HG03280 (cell line): Measurements from ENCODE around the gene OR8D2.
"Not testable (repeated sequence)": the region's sequence is repeated elsewhere in the genome, so short reads cannot be mapped to it uniquely, and the experiment has no call there.

Source experiments
- ATAC-seq: cut with Tn5 transposase; IDR thresholded peaks from one replicate; pipeline ENCODE4 v1.9.1; 2021; ENCODE audit warnings: mild to moderate bottlenecking, moderate library complexity; ENCODE audit not compliant: unreplicated experiment

OR8D2 gene

DNA sequence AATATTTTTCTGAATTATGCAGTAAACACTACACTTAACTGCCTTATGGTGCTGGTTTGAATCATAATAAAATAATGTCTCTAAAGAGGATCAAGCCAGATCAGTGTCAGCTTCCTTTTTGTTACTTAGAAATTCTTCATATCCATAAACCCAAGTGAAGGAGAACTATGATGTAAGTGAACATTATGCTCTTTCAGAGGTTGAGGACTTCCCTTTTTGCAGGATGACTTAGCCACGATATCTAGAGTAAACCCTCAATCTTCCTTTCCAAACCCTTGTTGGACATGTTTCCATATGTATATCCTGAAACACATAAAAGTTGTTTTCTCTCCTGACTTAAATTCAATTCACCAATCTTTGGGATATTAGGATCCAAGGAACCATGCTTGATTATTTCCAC, 25.3 kb downstream of the OR8D2 start:
- no peak for ATAC-seq

DNA sequence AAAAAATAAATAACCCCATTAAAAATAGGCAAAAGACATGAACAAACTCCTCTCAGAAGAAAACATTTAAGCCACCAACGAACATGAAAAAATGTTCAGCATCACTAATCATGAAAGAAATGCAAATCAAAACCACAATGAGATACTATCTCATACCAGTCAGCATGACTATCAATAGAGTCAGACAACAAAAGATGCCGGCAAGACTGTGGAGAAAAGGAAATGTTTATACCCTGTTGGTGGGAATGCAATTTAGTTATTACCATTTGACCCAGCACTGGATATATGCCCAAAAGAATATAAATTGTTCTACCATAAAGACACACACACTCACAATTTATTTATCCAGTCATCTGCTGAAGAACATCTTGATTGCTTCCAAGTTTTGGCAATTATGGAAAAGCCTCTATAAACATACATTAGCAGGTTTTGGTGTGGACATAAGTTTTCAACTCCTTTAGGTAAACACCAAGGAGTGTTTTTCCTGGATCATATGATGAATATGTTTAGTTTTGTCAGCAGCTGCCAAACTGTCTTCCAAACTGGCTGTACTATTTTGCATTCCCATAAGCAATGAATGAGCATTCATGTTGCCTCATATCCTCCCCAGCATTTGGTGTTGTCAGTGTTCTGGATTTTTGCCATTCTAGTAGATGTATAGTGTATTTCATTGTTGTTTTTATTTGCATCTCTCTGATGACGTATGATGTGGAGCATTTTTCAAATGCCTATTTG, 34.2 kb downstream of the OR8D2 start:
- ATAC-seq, result no peak

DNA sequence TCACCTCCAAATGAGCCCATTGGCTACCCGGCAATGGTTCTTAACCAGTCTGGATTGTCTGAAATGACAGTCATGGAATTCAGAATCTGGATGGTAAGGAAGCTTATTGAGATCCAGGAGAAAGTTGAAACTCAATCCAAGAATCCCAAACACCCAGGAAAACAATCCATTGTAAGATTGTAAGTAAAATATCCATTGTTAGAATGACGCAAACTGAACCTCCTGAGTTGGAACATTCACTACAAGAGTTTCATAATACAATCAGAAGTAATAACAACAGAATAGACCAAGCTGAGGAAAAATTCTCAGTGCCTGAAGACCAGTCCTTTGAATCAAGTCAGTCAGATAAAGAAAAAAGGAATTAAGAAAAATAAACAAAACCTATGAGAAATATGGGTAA, 41.7 kb downstream of the OR8D2 start:
- no peak for ATAC-seq

DNA sequence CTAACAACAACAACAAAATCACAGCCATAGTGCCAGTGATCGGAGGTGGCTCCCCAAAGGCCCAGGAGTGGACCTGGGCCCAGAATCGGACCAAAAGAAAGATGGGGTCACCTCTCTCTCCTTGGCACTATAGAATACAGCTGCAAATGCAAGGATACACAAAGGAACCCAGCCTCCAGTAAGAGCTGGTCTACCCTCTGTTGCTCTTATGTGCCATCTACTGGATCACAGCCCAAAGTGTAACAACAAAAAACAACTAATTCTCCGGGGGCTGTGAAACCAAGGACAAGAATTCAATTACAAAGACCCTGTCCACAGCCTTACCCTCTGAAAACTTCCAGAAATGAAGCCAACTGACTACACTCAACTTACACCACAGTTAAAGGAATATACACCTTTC, 42.2 kb downstream of the OR8D2 start:
- no peak for ATAC-seq

DNA sequence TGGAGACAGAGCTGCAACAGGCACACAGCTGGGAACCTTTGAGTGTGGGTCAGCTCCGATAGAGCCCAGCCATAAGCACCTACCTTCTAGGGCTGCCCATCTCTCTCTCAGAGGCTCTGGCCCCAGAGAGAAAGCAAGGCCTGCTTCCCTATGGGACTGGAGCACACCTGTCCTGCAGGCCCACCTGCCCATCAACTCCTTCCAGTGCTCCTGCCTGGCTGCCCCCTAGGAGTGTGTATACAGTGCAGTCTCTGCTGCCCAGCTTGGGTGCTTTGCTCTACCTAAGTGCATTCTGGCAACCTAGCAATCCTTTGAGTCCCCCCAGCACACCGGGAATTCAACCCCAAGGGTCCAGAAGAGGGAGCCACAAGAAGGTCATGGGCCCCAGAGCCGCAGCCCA, 42.8 kb downstream of the OR8D2 start:
- no peak for ATAC-seq

DNA sequence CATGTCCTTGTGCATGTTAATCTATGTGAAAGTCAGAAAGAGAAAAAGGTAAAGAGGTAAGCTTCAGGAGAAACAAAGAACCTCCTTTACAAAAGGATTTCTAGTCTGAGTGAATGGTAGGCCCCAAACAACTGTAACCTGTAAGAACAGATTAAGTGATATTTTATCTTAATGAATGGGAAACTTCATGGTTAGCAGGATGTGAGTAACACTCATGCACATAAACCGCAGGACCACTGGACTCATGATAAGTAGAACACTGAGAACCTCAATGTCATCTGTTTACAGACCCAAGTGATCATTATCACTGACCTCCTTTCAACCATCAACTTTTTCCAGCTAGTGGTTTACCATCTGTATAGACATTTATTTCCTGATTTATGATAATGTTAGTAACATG, 43.9 kb downstream of the OR8D2 start:
- no peak for ATAC-seq

DNA sequence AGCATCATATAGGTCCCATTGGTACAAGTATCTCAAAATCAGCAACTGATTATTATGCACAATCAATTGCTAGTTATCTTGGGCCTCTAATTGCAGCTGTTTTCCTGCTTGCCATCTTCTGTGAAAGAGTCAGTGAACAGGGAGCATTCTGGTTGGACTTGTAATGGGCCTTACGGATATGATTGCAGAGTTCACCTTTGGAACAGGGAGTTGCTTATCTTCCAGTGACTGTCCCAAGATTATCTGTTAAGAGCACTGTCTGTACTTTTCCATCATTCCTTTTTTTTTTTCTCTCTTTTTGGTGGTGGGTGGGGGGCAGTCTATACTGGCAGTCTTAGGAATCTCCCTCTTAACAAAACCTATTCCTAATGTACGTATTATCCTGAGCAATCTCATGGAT, 46.0 kb downstream of the OR8D2 start:
- ATAC-seq, result no peak

DNA sequence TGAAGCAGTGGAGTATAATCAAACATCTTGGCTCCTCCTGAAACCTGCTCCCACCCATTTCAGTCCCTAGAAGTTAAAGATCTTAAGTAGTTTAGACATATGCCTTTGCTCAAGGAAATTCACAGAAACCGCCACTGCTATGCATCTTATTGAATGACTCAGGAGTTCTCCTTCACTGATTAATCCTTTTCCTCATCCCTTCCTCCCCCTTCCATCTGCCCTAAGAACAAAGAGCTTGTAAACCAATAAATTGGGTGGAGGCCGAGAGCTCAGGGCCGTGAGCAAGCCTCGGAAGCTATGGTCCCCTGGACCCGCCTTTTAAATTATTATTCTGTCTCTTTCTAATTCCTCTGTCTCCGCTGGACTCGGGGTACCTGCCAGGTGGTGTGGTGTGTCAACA, 49.1 kb downstream of the OR8D2 start:
- ATAC-seq, result not testable (repeated sequence)
